ENCODE measurements around the gene PAK5. TPM values are rescaled to one million over a fixed set of nuclear protein-coding genes. Genes with fewer than 3 reads are reported as not detected.

PAK5 gene
- polyA plus RNA-seq, 1 of the 3 experiments (the other 2 are of a cell fraction), result 0.03 TPM

DNA sequence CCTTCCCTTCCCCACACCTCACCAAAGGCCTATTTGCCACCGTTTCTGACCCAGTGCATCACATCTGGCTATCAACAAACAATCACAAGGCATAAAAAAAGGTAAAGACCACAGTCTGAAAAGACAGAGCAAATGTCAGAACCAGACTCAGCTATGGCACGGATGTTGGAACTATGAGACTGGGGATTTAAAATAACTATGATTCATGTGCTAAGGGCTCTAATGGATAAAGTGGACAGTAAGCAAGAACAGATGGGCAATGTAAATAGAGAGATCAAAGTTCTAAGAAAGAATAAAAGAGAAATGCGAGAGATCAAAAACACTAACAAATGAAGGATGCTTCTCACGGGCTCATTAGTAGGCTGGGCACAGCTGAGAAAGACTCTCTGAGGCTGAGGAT, 225.0 kb downstream of the PAK5 start:
- Histone ChIP-seq H3K9me3 (no peaks in the 10 kb centered on the region), H3K4me3 (ENCODE audit: low read depth in 2 of 2, low read length in 1 of 2) (no peak overlapping the region), H3K36me3 (replicated peaks in 1 of 2; ENCODE audit: control insufficient read depth in 1 of 2, insufficient read depth in 2 of 2, low read length in 1 of 2) (no peaks in the 10 kb centered on the region), H3F3A (replicated peaks; ENCODE audit: insufficient read depth) (no peaks in the 10 kb centered on the region), H3K4me1 (ENCODE audit: control insufficient read depth in 1 of 2, insufficient read depth in 2 of 2, low read depth in 1 of 2, low read length in 1 of 2) (peaks cover 0 to 15% of the 10 kb centered on the region in 2 experiments; a peak in 3 of 4 replicates), H3K9ac (no peak overlapping the region), H4K20me1 (ENCODE audit: insufficient read depth) (no peaks in the 10 kb centered on the region), H2AFZ (ENCODE audit: low read depth) (peak overlapping the region; percentile 19; the same call in 1 of the 2 replicates), H3K27ac (ENCODE audit: low read depth in 2 of 2, low read length in 1 of 2) (no peak overlapping the region; a peak in 1 of 4 replicates), H3K9me2 (no peaks in the 10 kb centered on the region), H3K4me2 (no peak overlapping the region), H3K27me3 (ENCODE audit: insufficient read depth) (no peaks in the 10 kb centered on the region), H3K79me2 (ENCODE audit: insufficient read depth) (no peaks in the 10 kb centered on the region)
- no peak for DNase-seq
- TF ChIP-seq TAF1 (IDR thresholded peaks at IDR 0.05; ENCODE audit: borderline replicate concordance, low read depth, low read length), result no peak
- TF ChIP-seq, protein P1, sequence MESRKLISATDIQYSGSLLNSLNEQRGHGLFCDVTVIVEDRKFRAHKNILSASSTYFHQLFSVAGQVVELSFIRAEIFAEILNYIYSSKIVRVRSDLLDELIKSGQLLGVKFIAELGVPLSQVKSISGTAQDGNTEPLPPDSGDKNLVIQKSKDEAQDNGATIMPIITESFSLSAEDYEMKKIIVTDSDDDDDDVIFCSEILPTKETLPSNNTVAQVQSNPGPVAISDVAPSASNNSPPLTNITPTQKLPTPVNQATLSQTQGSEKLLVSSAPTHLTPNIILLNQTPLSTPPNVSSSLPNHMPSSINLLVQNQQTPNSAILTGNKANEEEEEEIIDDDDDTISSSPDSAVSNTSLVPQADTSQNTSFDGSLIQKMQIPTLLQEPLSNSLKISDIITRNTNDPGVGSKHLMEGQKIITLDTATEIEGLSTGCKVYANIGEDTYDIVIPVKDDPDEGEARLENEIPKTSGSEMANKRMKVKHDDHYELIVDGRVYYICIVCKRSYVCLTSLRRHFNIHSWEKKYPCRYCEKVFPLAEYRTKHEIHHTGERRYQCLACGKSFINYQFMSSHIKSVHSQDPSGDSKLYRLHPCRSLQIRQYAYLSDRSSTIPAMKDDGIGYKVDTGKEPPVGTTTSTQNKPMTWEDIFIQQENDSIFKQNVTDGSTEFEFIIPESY (IDR thresholded peaks at IDR 0.05; ENCODE audit: borderline replicate concordance, low read depth), result no peak
- no peak for TF ChIP-seq RAD21 (IDR thresholded peaks at IDR 0.05; ENCODE audit: low read length)
- no peak for TF ChIP-seq NFIC (IDR thresholded peaks at IDR 0.05; ENCODE audit: borderline replicate concordance)
- TF ChIP-seq FOXJ3 (CRISPR knock-in tag; IDR thresholded peaks at IDR 0.05), result no peak
- no peak for TF ChIP-seq SMC3 (IDR thresholded peaks at IDR 0.05; ENCODE audit: low read depth, low read length)
- TF ChIP-seq RCOR1 (IDR thresholded peaks at IDR 0.05; ENCODE audit: low read length), result no peak
- no peak for TF ChIP-seq MXI1 (IDR thresholded peaks at IDR 0.05; ENCODE audit: low read depth, low read length)
- ChIA-PET POLR2A (no interaction called here), CTCF (interaction anchor here (0.7 to 7.3 kb wide), 4 partner anchors 66 to 299 kb away, joined by 3 to 255 read pairs (median 10); no protein-coding TSS in a partner anchor)
- 64% methylated on average over 4 of the region's 4 CpGs for WGBS (ENCODE audit: low lambda C conversion rate)

DNA sequence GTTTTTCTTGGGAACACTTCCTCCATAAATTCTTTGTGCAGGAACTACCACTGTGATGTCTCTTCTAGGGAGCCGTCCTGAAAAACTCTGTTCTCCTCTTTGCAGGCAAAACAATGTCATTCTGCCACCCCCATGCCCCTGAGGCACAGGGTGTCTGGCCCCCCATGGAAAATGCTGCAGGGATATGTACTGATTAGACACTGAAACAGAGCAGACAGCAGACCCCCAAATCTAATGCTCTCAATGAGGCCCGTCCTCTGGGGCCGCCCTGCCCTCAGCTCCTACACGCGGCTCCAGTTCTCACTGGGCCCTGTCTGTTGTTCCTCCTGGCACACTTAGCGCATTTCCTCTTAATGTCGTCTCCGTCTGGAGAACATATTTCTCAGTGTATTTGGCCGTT, 227.0 kb downstream of the PAK5 start:
- TF ChIP-seq SIN3A (IDR thresholded peaks at IDR 0.05; ENCODE audit: borderline replicate concordance, low read depth, low read length) (no peak), TCF12 (IDR thresholded peaks at IDR 0.05) (no peak), FOXM1 (IDR thresholded peaks at IDR 0.05; ENCODE audit: low read depth) (no peak), USF2 (IDR thresholded peaks at IDR 0.05; ENCODE audit: borderline replicate concordance, low read depth, low read length) (no peak)
- H3K36me3 ChIP-seq (replicated peaks in 1 of 2; ENCODE audit: control insufficient read depth in 1 of 2, insufficient read depth in 2 of 2, low read length in 1 of 2), result no peaks in the 10 kb centered on the region
- H3K27me3 ChIP-seq (ENCODE audit: insufficient read depth), result no peaks in the 10 kb centered on the region
- H3K79me2 ChIP-seq (ENCODE audit: insufficient read depth), result no peaks in the 10 kb centered on the region
- CTCF ChIA-PET, result interaction anchor here (1.0 to 7.3 kb wide), 7 partner anchors 94 to 1931 kb away, joined by 3 to 255 read pairs (median 3); partner anchors contain the start of gene LAMP5
- H3K4me3 ChIP-seq (ENCODE audit: low read depth in 2 of 2, low read length in 1 of 2), result no peak overlapping the region
- no peaks in the 10 kb centered on the region for H3K9me3 ChIP-seq
- H3K9me2 ChIP-seq, result no peaks in the 10 kb centered on the region
- POLR2A ChIA-PET, result no interaction called here
- 88% methylated on average over 9 of the region's 9 CpGs for WGBS (ENCODE audit: low lambda C conversion rate)
- DNase-seq, result no peak
- no peak overlapping the region for H2AFZ ChIP-seq (ENCODE audit: low read depth)
- H3K27ac ChIP-seq (ENCODE audit: low read depth in 2 of 2, low read length in 1 of 2), result no peak overlapping the region
- no peak overlapping the region for H3K9ac ChIP-seq
- H4K20me1 ChIP-seq (ENCODE audit: insufficient read depth), result no peaks in the 10 kb centered on the region
- H3K4me1 ChIP-seq (ENCODE audit: control insufficient read depth in 1 of 2, insufficient read depth in 2 of 2, low read depth in 1 of 2, low read length in 1 of 2), result peaks cover 0 to 22% of the 10 kb centered on the region in 2 experiments; a peak in 3 of 4 replicates
- H3F3A ChIP-seq (replicated peaks; ENCODE audit: insufficient read depth), result no peaks in the 10 kb centered on the region
- H3K4me2 ChIP-seq, result no peak overlapping the region

Data from SK-N-SH (cell line).